Loucy (cell line): Measurements from ENCODE around the gene DYNC1H1.

Experiments
- CTCF ChIP-seq: fragments of 200-600 bp; sonication (generic); conservative IDR thresholded peaks from 2 replicates; pipeline ENCODE4 v1.5.1; 2014; ENCODE audit warnings: mild to moderate bottlenecking, antibody characterized with exemption, low read length
- EZH2phosphoT487 ChIP-seq: fragments of 200-600 bp; IDR thresholded peaks from 2 replicates; pipeline ENCODE4 v1.6.1; 2018; ENCODE audit warnings: antibody characterized with exemption, mild to moderate bottlenecking, moderate library complexity, borderline replicate concordance

DNA sequence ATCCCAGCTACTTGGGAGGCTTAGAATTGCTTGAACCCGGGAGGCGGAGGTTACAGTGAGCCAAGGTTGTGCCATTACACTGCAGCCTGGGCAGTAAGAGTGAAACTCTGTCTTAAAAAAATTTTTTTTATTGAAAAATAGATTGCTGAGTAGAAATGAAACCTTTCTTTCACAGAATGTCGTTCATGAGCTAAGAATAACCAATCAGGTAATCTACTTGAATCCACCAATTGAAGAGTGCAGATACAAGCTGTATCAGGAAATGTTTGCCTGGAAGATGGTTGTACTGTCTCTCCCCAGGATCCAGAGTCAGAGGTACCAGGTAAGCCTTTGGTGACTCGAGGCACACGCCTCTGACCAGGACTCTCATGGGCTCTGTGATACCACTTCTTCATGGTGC lies 27.0 kb downstream of the DYNC1H1 start:
- no peak for TF ChIP-seq CTCF
- no peak for TF ChIP-seq EZH2phosphoT487
